PFSK-1 (cell line): ENCODE results near the gene GNAO1.

Experiments
- FOXP2 ChIP-seq: optimal IDR thresholded peaks from 2 replicates; pipeline ENCODE3; 2011; ENCODE audit warnings: borderline replicate concordance, control low read depth, inconsistent platforms; ENCODE audit not compliant: insufficient read depth; ENCODE audit errors: extremely low read length, extremely low read depth
- POLR2AphosphoS5 ChIP-seq: IDR thresholded peaks from 2 replicates; pipeline ENCODE4 v1.6.1; 2012; ENCODE audit warnings: low read depth, mild to moderate bottlenecking, control low read depth, low read length, moderate library complexity
- SIN3A ChIP-seq: IDR thresholded peaks from 2 replicates; pipeline ENCODE4 v1.6.1; 2012; ENCODE audit warnings: mild to moderate bottlenecking, low read length, moderate library complexity, borderline replicate concordance; ENCODE audit not compliant: insufficient read depth
- TAF1 ChIP-seq: IDR thresholded peaks from 2 replicates; pipeline ENCODE4 v1.6.1; 2012; ENCODE audit warnings: low read length, control low read depth, borderline replicate concordance; ENCODE audit not compliant: insufficient read depth

DNA sequence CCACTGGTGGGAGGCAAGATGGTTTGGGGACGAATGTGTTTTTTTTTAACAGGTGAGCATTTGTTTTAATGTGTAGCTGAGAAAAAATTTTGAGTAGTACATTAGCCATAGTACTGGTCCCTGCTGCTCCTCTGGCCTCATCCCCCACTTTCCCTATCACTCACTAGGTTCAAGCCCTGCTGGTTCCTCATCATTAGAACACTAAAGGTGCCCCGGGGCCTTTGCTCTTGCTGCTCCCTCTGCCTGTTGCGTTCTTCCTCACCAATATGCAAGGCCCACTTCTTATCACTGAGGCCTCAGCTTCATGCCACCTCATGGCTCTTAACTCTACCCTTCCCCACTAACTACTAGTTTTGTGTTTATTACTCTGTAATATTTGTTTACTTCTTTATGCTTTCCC lies 74.5 kb downstream of the GNAO1 start:
- TF ChIP-seq FOXP2 = no peak
- TF ChIP-seq TAF1 = no peak
- TF ChIP-seq POLR2AphosphoS5 = no peak
- TF ChIP-seq SIN3A = no peak
